CD4-positive, alpha-beta T cell treated with Interleukin-21 for 1 hour (primary cell): Measurements from ENCODE around the gene RAB14.
"Not testable (repeated sequence)": the region's sequence is repeated elsewhere in the genome, so short reads cannot be mapped to it uniquely, and the experiment has no call there.

Experiments used
- DNase-seq: peaks from one replicate; pipeline ENCODE4 v3.0.0-alpha.2; 2020

RAB14 gene

GRCh38 chr9:121150188-121150587 is 51.5 kb downstream of the RAB14 start:
- DNase-seq, result no peak

GRCh38 chr9:121144482-121144881 is 57.2 kb downstream of the RAB14 start:
- DNase-seq, result no peak

GRCh38 chr9:121143771-121144170 is 57.9 kb downstream of the RAB14 start:
- DNase-seq, result no peak

- no peak for DNase-seq
Measured at GRCh38 chr9:121141706-121142105, 60.0 kb downstream of the RAB14 start.

GRCh38 chr9:121141306-121141705 is 60.4 kb downstream of the RAB14 start:
- DNase-seq, result no peak

- no peak for DNase-seq
Measured at GRCh38 chr9:121140162-121140561, 61.5 kb downstream of the RAB14 start.

GRCh38 chr9:121138973-121139372 is 62.7 kb downstream of the RAB14 start:
- DNase-seq, result no peak

GRCh38 chr9:121138561-121138960 is 63.1 kb downstream of the RAB14 start:
- no peak for DNase-seq

- no peak for DNase-seq
Measured at GRCh38 chr9:121135642-121136041, 66.0 kb downstream of the RAB14 start.

GRCh38 chr9:121133104-121133816 is 68.4 kb downstream of the RAB14 start:
- peak; percentile 79 for DNase-seq

- not testable (repeated sequence) for DNase-seq
Measured at GRCh38 chr9:121129384-121129783, 72.3 kb downstream of the RAB14 start.
